PFSK-1 (cell line): ENCODE measurements around the gene FPR2.

Experiments
- FOXP2 ChIP-seq: optimal IDR thresholded peaks from 2 replicates; pipeline ENCODE3; 2011; ENCODE audit warnings: borderline replicate concordance, control low read depth, inconsistent platforms; ENCODE audit not compliant: insufficient read depth; ENCODE audit errors: extremely low read length, extremely low read depth
- POLR2AphosphoS5 ChIP-seq: IDR thresholded peaks from 2 replicates; pipeline ENCODE4 v1.6.1; 2012; ENCODE audit warnings: low read depth, mild to moderate bottlenecking, control low read depth, low read length, moderate library complexity
- SIN3A ChIP-seq: IDR thresholded peaks from 2 replicates; pipeline ENCODE4 v1.6.1; 2012; ENCODE audit warnings: mild to moderate bottlenecking, low read length, moderate library complexity, borderline replicate concordance; ENCODE audit not compliant: insufficient read depth
- TAF1 ChIP-seq: IDR thresholded peaks from 2 replicates; pipeline ENCODE4 v1.6.1; 2012; ENCODE audit warnings: low read length, control low read depth, borderline replicate concordance; ENCODE audit not compliant: insufficient read depth
- TF ChIP-seq, protein P1 (sequence below), 2 experiments: IDR thresholded peaks; 2 replicates each; pipeline versions ENCODE4 v1.6.1 to v1.8.0; 2011 to 2012; ENCODE audit warnings: low read depth in 2 of 2, low read length in 2 of 2, control low read depth in 1 of 2, inconsistent platforms in 1 of 2, mild to moderate bottlenecking in 1 of 2, moderate library complexity in 1 of 2; ENCODE audit not compliant: insufficient read depth in 1 of 2

- TF ChIP-seq, protein P1, sequence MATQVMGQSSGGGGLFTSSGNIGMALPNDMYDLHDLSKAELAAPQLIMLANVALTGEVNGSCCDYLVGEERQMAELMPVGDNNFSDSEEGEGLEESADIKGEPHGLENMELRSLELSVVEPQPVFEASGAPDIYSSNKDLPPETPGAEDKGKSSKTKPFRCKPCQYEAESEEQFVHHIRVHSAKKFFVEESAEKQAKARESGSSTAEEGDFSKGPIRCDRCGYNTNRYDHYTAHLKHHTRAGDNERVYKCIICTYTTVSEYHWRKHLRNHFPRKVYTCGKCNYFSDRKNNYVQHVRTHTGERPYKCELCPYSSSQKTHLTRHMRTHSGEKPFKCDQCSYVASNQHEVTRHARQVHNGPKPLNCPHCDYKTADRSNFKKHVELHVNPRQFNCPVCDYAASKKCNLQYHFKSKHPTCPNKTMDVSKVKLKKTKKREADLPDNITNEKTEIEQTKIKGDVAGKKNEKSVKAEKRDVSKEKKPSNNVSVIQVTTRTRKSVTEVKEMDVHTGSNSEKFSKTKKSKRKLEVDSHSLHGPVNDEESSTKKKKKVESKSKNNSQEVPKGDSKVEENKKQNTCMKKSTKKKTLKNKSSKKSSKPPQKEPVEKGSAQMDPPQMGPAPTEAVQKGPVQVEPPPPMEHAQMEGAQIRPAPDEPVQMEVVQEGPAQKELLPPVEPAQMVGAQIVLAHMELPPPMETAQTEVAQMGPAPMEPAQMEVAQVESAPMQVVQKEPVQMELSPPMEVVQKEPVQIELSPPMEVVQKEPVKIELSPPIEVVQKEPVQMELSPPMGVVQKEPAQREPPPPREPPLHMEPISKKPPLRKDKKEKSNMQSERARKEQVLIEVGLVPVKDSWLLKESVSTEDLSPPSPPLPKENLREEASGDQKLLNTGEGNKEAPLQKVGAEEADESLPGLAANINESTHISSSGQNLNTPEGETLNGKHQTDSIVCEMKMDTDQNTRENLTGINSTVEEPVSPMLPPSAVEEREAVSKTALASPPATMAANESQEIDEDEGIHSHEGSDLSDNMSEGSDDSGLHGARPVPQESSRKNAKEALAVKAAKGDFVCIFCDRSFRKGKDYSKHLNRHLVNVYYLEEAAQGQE (IDR thresholded peaks at IDR 0.05; ENCODE audit: insufficient read depth in 1 of 2, low read depth in 2 of 2, low read length in 2 of 2), result no peak
- TF ChIP-seq SIN3A (no peak), POLR2AphosphoS5 (no peak), TAF1 (no peak), FOXP2 (no peak)
Observed at GRCh38 chr19:51746731-51747130, 14.2 kb upstream of the FPR2 start.
